Measurements from ENCODE around the gene CNKSR3.
"Not testable (repeated sequence)": the region's sequence is repeated elsewhere in the genome, so short reads cannot be mapped to it uniquely, and the experiment has no call there.

CNKSR3 gene

DNA sequence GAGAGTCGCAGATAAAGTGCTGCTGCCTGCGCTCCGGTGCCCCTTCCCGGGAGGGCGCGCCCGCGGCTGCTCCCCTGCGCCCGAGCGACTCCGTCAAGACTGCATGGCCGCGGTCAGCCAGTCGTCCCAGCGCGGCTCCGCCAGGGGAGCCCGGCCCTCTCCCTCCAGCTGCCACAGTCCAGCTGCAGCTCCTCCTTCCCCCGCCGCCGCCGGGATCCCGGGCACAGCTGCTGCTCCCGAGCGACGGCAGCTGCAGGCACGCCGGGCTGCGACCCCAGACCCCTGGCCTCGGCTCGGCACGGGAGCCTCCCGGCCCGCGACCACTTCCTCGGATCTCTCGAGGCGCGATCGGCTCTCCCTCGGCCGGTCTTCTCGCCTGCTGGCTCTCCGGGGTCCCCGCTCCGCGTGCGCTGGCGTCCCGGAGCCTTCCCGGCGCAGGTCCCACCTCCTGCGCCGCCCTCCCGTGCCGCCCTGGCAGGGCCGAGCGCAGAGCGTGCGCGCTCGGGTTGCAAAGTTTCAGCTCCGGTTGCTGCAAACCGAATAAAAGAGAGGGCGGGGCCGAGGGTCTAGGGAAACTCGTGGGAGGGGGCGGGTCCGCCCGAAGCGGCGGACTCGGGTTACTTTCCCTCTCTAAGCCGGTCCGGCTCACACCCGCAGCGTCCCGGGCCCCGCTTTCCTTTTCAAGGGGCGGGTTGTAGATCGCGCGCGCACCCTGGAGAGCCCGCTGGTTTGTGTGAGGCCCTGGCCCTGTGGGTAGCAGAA lies at the start of gene CNKSR3:
Gene CNKSR3, minus strand, starts transcription at position 542 of the 762 bp plus-strand sequence. CDS start 571 bp downstream, outside the sequence.
- in situ Hi-C loops (cut with MboI; ENCODE audit: low sequenced_read_pairs): no loop called here

DNA sequence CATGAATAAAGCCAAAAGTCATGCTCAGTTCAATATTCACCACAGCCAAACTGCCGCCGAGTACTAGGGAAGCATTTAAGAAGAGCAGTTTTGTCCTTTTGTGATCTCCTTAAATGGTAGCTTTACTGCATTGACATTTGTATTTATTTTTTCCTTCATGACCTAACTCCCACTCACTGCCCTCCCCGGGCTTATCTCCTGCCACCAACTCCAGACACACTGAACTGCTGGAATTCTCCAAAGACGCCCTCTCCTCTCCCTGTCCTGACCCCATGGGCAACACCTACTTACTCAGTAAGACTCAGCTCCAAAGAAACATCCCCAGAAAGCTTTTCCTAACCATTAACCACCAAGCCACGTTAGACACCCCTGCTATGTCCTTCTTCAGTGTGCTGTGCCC lies 48.5 kb upstream of the CNKSR3 start:
- in situ Hi-C loops (cut with MboI; ENCODE audit: low sequenced_read_pairs): no loop called here

DNA sequence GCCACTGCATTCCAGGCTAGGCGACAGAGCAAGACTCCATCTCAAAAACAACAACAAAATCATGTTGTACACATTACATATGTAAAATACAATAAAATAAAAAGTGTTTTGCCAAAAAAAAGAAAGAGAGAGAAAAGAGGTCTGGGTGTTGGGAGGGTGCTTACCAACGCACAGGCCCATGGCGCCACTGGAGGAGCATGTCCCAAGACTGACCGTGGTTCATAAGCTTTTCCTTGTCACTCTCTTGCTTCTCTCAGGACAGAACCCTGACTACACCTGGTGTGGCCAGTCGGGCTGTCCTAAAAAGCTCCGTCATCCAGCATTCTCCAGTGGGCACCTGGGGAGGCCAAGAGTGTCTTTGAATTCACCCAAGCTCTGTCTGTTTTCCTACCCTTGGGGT lies 48.0 kb upstream of the CNKSR3 start:
- in situ Hi-C loops (cut with MboI; ENCODE audit: low sequenced_read_pairs): no loop called here

DNA sequence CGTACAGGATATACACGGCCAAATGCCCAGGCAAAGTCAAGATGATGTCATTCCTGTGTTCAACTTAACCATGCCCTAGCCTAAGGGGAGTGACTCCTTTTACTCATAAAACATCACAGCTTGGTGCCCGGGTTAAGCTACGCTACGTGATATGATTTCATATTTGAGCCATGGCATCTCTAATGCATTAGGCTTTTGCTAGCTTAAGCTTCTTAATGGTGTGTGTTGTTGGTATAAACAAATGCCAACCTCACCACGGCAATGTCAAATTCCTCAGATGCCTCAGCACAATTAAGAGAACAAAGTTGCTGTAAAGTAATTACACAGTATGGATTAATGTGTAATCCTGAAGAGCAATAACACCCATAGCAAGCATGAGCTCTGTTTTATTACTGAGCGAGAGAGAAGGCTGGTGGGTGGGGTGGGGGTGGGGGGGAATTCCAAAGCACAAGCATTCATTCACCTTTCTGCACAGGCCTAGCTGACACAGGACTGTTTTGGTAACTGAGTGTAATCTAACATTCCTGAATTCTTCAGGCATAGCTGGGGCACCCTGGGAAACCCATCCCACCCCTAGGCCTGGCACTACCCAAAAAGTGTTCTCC lies 44.7 kb upstream of the CNKSR3 start:
- in situ Hi-C loops (cut with MboI; ENCODE audit: low sequenced_read_pairs): no loop called here

DNA sequence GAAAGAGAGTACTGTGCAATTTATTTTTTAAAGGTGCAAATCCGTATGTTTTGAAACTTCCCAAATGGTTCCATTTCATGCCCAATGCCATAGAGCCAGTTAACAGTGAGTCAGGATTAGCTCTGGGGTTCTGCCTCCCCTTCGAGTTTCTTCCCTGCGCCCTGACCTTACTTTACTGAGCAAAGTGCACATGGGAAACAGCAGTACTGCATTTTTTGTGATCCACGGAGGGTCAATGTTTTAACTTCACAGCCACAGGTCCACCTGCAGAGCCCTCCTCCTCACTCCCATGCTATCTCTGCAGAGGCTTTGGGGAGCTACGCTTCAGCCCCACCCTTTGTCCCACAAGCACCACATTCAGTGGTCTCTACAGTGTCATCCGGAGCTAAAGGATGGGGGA lies 44.0 kb upstream of the CNKSR3 start:
- in situ Hi-C loops (cut with MboI; ENCODE audit: low sequenced_read_pairs): no loop called here

DNA sequence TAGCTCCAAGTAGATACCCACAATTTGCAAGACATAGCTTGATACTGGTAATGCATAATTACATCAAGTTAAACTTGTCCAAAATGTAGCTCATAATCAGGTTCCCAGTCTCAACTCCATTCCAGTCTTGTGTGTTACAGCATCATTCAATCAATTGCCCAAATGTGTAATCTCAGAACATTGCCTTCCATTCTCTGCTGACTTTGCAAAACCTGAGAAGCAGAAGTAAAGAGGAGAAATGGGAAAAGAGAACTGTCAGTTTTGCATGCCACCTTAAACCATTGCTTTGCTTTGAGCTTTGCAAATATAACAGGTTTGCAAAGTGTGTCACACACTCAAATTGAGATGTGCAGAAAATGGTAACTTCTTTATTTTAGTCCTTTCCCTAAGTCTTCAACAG lies 40.3 kb upstream of the CNKSR3 start:
- in situ Hi-C loops (cut with MboI; ENCODE audit: low sequenced_read_pairs): no loop called here

DNA sequence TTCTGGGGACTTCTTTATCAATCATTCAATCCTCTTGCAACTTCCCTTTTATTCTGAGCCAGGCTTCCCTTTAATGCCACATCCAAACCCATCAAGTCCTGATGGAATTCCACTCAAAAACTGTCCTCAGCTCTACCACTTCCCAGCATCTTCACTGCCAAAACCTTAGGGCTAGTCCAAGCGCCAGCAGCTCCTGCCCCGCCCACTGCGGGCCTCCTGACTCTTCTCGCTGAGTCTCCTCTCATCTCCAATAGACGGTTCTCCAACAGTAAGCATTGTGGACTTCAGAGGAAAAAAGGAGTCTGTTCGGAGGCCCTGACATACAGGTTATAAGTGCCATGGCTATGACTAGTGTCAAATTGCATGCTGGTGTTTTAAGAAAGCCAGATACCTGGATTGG lies 38.7 kb upstream of the CNKSR3 start:
- in situ Hi-C loops (cut with MboI; ENCODE audit: low sequenced_read_pairs): no loop called here

DNA sequence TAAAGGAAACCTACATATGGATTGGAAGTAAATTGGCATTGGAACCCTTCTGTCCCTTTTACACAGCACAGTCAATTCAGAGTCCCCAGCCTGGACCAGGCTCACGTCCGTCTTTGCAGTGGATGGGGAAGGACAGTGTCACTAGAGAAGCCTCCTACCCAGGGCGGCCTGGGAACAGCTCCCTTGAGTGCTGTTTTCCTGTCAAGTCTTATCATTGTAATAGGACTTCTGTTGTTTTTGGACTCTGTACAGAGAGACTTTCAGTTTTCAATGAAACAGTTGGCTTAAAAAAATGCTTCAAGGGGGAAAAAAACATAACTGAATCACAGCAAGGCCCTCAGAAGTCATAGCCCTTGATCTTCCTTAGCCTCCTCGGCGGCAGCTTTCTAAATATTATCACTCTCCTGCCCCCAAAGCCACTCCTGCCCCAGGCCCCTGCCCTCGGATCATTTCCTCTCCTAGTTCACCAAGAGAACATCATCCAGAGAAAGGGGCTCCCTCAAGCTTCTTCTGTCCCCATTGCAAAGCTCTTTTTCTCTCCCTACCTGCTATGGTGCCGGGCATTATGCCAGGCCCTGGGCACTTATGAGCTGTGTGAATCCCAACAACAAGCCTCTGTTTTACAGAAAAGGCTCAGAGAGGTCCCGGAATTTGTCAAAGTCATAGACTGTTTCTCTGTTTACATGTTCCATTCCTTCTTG lies 37.8 kb upstream of the CNKSR3 start:
- in situ Hi-C loops (cut with MboI; ENCODE audit: low sequenced_read_pairs): no loop called here

DNA sequence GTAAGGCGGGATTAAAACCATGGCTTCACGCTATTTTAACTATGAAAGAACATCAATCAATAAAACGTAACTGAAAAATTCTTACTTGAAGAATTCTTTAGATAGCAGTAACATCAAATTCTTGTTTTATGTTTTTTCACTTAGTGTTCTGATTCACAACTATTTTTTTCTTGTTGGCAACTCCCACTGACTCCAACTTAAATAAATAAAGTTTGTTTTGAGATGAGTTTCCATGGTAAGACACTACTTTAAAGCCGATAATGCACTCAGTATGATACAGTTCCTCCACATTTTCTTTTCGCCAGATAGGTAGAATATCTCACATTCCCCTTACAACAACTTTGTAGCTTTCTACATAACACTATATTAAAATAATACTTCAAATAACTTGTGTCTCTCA lies 33.1 kb upstream of the CNKSR3 start:
- in situ Hi-C loops (cut with MboI; ENCODE audit: low sequenced_read_pairs): no loop called here

DNA sequence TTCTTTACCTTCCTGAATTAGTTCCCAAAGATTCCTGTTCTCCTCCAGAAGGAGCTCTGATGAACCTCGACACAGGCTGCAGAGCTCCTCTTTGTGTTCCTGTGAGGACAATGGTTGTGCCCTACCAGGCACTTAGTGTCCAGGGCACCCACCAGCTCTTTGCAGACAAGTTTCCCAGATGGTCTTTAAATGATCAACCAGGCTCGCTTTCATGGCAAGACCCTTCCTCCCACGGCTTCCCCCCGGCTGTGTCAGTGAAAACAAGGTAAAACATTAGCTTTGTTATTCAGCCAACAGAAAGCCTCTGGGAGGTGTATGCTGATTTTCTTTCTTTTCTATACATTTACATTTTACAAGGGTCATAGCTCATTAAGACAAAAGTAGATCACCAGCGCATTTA lies 32.3 kb upstream of the CNKSR3 start:
- in situ Hi-C loops (cut with MboI; ENCODE audit: low sequenced_read_pairs): no loop called here

DNA sequence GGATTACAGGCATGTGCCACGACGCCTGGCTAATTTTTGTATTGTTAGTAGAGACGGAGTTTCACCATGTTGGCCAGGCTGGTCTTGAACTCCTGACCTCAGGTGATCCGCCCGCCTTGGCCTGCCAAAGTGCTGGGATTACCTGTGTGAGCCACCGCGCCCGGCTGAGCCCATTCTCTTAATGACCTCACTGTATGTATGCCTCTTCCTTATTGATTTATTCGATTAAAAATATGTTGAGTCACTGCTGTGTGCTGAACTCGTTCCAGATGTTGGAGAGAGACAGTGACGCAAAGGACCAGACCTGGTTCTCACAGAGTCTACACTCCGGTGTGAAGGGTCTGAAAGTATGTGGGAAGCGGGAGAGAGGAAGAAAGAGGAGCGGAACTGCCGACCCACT lies 31.4 kb upstream of the CNKSR3 start:
- in situ Hi-C loops (cut with MboI; ENCODE audit: low sequenced_read_pairs): not testable (repeated sequence)

DNA sequence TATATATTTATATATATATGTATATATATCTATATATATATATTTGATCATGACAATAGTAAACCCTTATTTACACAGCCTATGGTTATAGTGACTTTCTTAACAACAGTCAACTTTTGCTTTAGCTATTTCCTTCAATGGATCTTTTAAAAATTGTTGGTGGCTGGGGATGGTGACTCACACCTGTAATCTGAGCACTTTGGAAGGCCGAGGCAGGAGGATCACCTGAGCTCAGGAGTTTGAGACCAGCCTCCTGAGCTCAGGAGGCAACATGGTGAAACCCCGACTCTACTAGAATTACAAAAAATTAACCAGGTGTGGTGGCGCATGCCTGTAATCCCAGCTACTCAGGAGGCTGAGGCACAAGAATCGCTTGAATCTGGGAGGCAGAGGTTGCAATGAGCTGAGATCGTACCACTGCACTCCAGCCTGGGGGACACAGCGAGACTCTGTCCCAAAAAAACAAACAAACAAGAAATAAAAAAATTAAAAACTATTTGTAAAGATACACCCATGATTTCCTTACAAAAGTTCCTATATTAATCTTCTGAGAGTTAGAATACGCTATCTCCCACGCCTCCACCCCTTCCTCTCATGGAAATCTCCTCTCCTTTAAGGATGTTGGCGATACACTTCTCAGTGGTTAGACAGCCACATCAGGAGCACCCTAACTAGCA lies 29.2 kb upstream of the CNKSR3 start:
- in situ Hi-C loops (cut with MboI; ENCODE audit: low sequenced_read_pairs): no loop called here

DNA sequence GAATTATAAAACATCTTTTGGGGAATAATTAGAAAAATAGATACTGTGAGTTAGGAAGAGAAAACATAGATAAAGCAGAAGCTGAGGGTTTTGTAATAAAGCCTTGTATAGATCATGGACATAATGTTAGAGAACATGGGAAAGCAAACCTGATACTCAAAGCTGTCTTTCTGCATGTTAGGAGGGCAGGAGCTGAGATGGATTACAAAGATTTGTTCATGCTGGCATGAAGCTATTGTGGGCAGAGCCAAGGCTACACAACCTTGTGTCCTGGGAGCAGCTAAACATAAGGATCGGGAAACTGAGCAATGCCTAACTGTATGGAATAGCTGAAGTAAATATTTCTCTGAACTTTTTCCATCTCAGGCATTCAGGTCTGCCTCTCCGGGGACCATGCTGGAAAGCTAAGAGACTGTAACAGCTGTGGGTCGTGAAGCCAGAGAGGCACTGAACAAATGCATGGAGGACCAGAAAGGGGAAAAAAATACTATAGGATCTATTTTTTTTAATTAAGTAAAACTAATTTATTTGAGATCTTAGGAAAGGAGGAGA lies 28.2 kb upstream of the CNKSR3 start:
- in situ Hi-C loops (cut with MboI; ENCODE audit: low sequenced_read_pairs): no loop called here

DNA sequence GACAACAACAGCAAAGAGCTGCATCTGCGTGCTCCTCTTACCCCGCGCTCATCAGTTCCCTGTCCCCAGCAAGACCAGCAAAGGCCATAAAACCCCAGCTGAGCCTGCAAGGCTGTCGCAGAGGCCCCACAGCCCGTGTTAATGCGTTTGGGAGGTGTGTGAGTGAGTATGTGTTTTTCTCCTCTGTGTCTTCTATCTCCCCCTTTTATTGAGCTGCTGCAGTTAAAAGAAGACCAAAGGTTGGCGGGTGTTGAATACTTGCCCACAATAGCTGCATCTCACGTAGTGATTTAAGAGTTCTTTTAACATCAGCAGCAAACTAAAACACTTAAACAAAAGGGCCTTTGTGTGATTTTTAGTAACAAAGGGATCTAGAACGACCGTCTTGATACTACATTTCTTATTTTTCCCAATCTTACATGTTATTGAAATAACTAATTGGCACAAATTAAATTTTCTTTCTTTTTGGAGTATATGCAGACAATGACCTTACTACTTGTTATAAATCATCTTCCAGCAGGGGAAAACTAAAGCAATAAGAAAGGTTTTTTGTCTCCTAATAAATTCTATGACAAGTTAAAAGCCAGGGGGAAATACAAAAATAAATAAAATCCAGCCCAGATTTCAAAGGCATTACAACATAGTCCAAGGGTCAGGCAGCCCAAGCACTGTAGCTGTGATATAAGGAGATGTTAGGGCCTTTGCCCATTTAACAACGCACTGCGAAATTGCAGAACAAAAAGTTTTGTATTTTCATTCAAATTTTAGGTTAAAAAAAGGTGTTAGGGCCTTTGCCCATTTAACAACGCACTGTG lies 27.2 kb upstream of the CNKSR3 start:
- in situ Hi-C loops (cut with MboI; ENCODE audit: low sequenced_read_pairs): no loop called here

DNA sequence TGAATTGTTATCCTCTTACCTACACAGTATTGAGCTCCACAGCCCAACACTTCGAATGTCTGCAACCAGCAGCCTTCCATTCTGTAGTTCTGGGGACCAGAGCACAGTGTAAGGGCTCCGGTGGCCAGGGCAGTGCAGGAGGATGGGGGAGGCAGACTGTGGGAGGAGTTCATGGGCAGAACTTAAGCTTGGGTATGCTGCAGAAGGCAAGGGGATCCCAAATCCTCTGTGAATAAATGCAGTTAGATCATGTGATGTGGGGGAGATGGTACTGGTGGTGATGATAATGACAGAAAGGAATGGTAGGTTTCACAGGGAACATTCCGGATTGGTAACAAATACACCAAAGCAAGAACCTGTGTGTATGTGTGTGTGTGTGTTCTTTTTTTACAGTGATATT lies 26.5 kb upstream of the CNKSR3 start:
- in situ Hi-C loops (cut with MboI; ENCODE audit: low sequenced_read_pairs): no loop called here

DNA sequence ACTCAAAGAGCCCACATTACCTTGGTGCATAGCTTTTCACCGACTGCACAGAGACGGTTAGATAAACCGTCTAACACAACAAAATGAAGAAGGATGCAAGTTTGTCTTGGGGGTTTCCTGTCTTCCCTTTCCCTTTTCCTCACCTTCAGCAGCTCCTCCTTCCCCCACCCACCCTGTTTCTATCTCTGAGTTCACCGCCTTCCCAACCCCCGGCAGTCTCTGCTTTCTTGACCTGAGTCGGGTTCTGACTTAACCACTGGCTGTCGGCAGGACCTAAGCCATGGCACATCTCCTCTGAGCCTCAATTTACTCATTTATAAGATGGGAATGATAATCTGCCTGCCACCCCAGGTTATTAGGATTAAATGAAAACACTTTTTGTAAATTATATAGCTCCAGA lies 25.8 kb upstream of the CNKSR3 start:
- in situ Hi-C loops (cut with MboI; ENCODE audit: low sequenced_read_pairs): no loop called here

DNA sequence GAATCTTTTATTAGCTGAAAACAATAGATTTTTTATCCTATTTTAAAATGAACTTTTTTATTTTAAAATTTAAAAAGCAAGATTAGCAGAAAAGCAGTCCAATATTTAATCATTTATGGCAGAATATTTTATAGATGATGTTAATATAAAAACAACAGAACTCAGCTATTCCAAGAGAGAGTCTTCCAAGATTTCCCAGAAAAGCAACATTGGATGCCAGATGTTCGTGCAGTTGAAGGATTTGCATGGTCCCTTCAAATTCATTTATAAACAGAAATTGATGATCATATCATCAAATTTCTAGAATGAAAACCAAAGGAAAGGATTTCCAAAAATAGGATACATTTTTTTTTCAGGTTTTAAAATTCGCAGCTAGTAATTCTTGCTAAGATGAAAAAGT lies 25.4 kb upstream of the CNKSR3 start:
- in situ Hi-C loops (cut with MboI; ENCODE audit: low sequenced_read_pairs): no loop called here

DNA sequence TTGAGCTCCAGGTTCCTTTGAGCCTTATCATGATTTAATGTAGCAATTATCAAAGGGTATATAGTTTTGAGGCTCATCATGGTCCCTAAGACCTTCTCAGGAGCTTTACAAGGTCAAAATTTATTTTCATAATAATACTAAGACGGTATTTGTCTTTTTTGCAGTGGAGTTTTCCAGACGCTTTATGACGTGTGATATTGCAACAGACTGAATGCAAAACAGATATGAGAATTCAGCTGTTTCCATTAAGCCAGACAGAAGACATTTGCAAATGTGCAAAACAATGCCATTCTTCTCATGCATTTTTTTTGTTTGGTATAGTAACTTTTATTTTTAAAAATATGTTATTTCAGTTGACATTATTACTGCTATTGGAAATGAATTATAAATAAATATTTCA lies 24.7 kb upstream of the CNKSR3 start:
- in situ Hi-C loops (cut with MboI; ENCODE audit: low sequenced_read_pairs): no loop called here

DNA sequence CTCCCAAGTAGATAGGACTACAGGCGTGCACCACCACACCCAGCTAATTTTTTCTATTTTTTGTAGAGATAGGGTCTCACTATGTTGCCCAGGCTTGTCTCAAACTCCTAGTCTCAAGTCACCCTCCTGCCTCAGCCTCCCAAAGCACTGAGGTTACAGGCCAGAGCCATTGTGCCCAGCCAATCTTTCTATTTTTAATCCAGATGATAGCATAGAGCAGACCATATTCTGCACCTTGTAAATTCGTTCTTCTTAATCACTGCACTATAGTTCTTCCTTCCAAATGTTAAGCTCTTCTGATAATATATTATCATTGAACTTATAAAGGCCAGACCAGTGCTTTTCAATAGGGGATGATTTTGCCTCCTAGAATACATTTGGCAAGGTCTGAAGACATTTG lies 24.0 kb upstream of the CNKSR3 start:
- in situ Hi-C loops (cut with MboI; ENCODE audit: low sequenced_read_pairs): no loop called here

DNA sequence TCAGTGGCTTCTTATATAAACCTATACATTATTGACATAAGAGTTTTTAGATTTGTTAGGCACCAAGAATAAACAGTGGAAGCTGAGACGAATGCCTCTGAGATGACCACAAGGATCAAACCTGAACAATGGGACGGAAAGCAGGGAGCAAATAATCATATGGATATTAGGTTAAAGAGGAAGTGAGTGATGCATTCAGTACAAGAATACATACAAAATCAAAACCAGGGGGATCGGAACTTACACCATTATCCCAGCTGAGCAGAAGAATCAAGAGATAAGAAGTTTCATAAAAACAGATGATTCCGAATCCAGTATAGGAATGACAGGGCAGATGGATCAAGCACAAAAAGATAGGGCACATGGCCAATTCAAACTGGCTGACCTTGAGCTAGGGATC lies 21.9 kb upstream of the CNKSR3 start:
- in situ Hi-C loops (cut with MboI; ENCODE audit: low sequenced_read_pairs): no loop called here

DNA sequence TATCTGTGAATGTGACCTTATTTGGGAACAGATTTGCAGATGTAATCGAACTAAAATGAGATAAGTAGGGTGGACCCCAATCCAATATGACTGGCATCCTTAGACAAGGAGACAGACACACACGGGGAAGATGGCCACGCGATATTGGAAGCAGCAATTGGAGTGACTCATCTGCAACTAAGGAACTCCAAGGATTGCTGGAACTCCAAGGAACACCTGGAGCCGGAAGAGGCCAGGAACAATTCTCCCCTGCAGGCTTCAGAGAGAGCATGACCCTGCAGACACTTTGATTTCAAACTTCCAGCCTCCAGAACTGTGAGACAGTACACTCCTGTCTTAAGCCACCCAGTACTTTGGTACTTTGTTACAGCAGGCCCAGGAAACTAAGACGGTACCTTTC lies 19.5 kb upstream of the CNKSR3 start:
- in situ Hi-C loops (cut with MboI; ENCODE audit: low sequenced_read_pairs): no loop called here
